Measurements from ENCODE around the gene CGN. TPM values are rescaled to one million over a fixed set of nuclear protein-coding genes. Genes with fewer than 3 reads are reported as not detected.
A peak's percentile ranks its signal among the peaks of the same experiment; 100 is the strongest.

The CGN gene
- polyA plus RNA-seq, 1 experiment = 0.31 TPM

DNA sequence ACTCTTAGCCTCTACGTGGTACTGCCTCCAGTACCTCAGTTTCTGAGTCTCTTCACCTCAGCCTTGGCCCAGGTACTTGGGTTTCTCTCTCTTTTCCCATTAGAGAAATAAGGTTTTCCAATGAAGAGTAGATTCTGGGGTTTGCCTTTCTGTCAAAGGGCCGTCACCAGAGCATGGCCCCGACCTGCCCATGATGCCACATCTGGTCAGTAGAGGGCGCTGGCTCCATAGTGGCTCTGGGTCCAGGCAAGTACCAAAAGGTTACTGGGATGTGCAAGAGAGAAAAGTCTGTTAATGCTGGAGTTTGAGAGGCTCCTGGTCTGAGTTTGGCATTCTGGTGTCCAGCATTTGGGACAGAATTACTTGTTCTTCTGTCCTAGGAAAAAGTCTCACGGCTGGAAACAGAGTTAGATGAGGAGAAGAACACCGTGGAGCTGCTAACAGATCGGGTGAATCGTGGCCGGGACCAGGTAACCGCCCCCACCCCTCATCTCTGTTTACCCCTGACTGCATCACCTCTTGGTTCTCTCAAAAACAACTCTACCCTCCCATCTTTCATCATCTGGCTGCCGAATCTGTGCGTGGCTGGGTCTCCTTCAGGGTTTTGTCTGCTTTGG, 23.6 kb downstream of the CGN start:
- H3K27me3 ChIP-seq (ENCODE audit: control insufficient read depth, insufficient read depth, low read length) = no peaks in the 10 kb centered on the region
- ChIA-PET CTCF (interaction anchor here (0.7 to 2.0 kb wide), 11 partner anchors 11 to 301 kb away, joined by 3 to 13 read pairs (median 4); partner anchors contain the start of gene CGN), POLR2A (interaction anchor here (0.6 kb wide), 1 partner anchor 157 kb away, joined by 7 read pairs; no protein-coding TSS in a partner anchor)
- no peak overlapping the region for H3K4me3 ChIP-seq (ENCODE audit: low read depth, low read length)
- DNase-seq (ENCODE audit: low read depth, low spot score) = no peak
- H3K27ac ChIP-seq (ENCODE audit: low read depth, low read length) = no peak overlapping the region
- TF ChIP-seq, protein P1, sequence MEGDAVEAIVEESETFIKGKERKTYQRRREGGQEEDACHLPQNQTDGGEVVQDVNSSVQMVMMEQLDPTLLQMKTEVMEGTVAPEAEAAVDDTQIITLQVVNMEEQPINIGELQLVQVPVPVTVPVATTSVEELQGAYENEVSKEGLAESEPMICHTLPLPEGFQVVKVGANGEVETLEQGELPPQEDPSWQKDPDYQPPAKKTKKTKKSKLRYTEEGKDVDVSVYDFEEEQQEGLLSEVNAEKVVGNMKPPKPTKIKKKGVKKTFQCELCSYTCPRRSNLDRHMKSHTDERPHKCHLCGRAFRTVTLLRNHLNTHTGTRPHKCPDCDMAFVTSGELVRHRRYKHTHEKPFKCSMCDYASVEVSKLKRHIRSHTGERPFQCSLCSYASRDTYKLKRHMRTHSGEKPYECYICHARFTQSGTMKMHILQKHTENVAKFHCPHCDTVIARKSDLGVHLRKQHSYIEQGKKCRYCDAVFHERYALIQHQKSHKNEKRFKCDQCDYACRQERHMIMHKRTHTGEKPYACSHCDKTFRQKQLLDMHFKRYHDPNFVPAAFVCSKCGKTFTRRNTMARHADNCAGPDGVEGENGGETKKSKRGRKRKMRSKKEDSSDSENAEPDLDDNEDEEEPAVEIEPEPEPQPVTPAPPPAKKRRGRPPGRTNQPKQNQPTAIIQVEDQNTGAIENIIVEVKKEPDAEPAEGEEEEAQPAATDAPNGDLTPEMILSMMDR (IDR thresholded peaks at IDR 0.05; ENCODE audit: low read depth, low read length) = peak; percentile 96
- no peaks in the 10 kb centered on the region for H3K9me3 ChIP-seq (ENCODE audit: control insufficient read depth, insufficient read depth, low read length)

DNA sequence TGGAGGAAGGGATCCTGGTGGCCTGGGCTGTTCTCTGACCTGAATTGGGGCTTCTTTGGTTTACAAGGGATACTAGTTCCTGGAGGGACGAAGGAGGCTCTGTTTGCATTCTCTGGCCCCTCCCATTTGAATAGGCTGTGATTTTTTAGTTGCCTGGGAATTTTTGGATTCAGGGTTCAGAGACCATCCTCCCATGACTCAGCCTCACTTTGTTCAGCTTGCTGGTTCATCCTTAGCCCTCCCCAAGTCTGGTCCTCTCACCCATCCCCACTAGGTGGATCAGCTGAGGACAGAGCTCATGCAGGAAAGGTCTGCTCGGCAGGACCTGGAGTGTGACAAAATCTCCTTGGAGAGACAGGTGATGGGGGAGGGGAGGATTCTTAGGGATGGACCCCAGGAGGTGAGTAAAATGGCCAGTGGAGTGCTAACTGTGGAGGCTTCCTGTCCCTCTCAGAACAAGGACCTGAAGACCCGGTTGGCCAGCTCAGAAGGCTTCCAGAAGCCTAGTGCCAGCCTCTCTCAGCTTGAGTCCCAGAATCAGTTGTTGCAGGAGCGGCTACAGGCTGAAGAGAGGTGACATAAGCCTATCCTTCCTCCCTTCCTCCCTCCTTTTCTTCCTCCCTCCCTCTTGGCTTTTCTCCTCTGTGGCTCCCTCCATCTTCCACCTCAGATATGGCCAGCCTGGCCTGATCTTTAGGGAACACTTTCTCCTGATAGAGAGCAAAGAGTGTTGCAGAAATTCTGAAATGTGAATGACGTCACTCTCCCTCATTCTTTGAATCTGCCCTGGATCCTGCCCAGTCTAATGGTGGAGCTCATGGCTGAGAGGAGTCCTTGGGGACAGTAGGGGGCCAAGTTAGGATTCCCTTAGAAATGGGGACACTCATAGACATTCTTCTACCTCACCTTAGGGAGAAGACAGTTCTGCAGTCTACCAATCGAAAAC, 24.4 kb downstream of the CGN start:
- ChIA-PET CTCF (interaction anchor here (0.7 to 2.0 kb wide), 10 partner anchors 12 to 300 kb away, joined by 3 to 13 read pairs (median 4); partner anchors contain the start of gene CGN), POLR2A (interaction anchor here (0.6 kb wide), 1 partner anchor 156 kb away, joined by 7 read pairs; no protein-coding TSS in a partner anchor)
- DNase-seq (ENCODE audit: low read depth, low spot score) = no peak
- no peaks in the 10 kb centered on the region for H3K27me3 ChIP-seq (ENCODE audit: control insufficient read depth, insufficient read depth, low read length)
- H3K27ac ChIP-seq (ENCODE audit: low read depth, low read length) = peak overlapping the region; percentile 21
- H3K9me3 ChIP-seq (ENCODE audit: control insufficient read depth, insufficient read depth, low read length) = no peaks in the 10 kb centered on the region; the same call in 1 of the 2 replicates
- TF ChIP-seq, protein P1 (IDR thresholded peaks at IDR 0.05; ENCODE audit: low read depth, low read length) = no peak
- H3K4me3 ChIP-seq (ENCODE audit: low read depth, low read length) = no peak overlapping the region

DNA sequence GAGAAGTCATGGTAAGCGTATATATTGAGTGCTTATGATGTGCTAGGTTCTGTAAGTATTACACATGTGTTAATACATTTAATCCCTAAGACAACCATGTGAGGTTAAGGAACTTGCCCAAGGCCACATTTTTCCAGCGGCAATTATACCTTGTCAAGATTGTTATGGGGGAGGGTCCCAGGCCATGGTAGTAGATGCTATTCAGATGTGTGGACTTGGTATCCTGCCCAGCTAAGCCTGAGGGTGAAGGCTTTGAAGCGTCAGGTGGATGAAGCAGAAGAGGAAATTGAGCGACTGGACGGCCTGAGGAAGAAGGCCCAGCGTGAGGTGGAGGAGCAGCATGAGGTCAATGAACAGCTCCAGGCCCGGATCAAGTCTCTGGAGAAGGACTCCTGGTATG, 25.3 kb downstream of the CGN start:
- H3K4me3 ChIP-seq (ENCODE audit: low read depth, low read length) = no peak overlapping the region
- peak overlapping the region; percentile 89 for H3K27ac ChIP-seq (ENCODE audit: low read depth, low read length)
- H3K27me3 ChIP-seq (ENCODE audit: control insufficient read depth, insufficient read depth, low read length) = no peaks in the 10 kb centered on the region
- DNase-seq (ENCODE audit: low read depth, low spot score) = no peak
- CTCF ChIA-PET = interaction anchor here (1.0 to 2.0 kb wide), 3 partner anchors 13 to 198 kb away, joined by 3 to 13 read pairs (median 3); no protein-coding TSS in a partner anchor
- TF ChIP-seq, protein P1 (IDR thresholded peaks at IDR 0.05; ENCODE audit: low read depth, low read length) = no peak
- POLR2A ChIA-PET = interaction anchor here (0.6 to 1.3 kb wide), 6 partner anchors 11 to 341 kb away, joined by 3 to 12 read pairs (median 4); no protein-coding TSS in a partner anchor
- H3K9me3 ChIP-seq (ENCODE audit: control insufficient read depth, insufficient read depth, low read length) = no peaks in the 10 kb centered on the region; the same call in 1 of the 2 replicates

DNA sequence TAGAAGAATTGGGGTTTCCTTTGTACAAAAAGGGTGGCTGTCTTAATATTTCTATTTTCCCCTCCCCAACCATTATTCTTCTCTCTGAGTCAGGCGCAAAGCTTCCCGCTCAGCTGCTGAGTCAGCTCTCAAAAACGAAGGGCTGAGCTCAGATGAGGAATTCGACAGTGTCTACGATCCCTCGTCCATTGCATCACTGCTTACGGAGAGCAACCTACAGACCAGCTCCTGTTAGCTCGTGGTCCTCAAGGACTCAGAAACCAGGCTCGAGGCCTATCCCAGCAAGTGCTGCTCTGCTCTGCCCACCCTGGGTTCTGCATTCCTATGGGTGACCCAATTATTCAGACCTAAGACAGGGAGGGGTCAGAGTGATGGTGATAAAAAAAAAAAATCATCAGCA, 25.9 kb downstream of the CGN start:
- H3K4me3 ChIP-seq (ENCODE audit: low read depth, low read length) = no peak overlapping the region
- DNase-seq (ENCODE audit: low read depth, low spot score) = peak; percentile 95
- no peaks in the 10 kb centered on the region for H3K27me3 ChIP-seq (ENCODE audit: control insufficient read depth, insufficient read depth, low read length)
- CTCF ChIA-PET = interaction anchor here (0.6 to 1.0 kb wide), 5 partner anchors 57 to 198 kb away, joined by 3 to 4 read pairs (median 3); no protein-coding TSS in a partner anchor
- POLR2A ChIA-PET = interaction anchor here (0.6 to 1.3 kb wide), 8 partner anchors 10 to 341 kb away, joined by 3 to 12 read pairs (median 4); no protein-coding TSS in a partner anchor
- H3K9me3 ChIP-seq (ENCODE audit: control insufficient read depth, insufficient read depth, low read length) = no peaks in the 10 kb centered on the region; the same call in 1 of the 2 replicates
- H3K27ac ChIP-seq (ENCODE audit: low read depth, low read length) = peak overlapping the region; percentile 97
- TF ChIP-seq, protein P1 (IDR thresholded peaks at IDR 0.05; ENCODE audit: low read depth, low read length) = no peak
